Transverse colon (tissue), 3 donors: ENCODE data around the gene ATP5ME.

Experiments used
- EP300 ChIP-seq: sonication (generic); formaldehyde crosslinking; IDR thresholded peaks from one replicate; pipeline ENCODE4 v1.6.1; 2017; ENCODE audit warnings: antibody characterized with exemption, low read depth
- POLR2A ChIP-seq: fragments of 450-650 bp; IDR thresholded peaks from one replicate; pipeline ENCODE4 v1.6.1; 2016; ENCODE audit warnings: antibody characterized with exemption, mild to moderate bottlenecking, moderate library complexity
- TF ChIP-seq, protein P1 (sequence below), 5 experiments: fragments of 200-600 bp in 3 of 5; fragments of 450-650 bp in 2 of 5; sonication (generic) in 3 of 5; IDR thresholded peaks; 1 replicate in 2 of 5; 2 replicates in 3 of 5; pipeline ENCODE4 v1.5.1; 2016 to 2017; ENCODE audit warnings: antibody characterized with exemption in 5 of 5, inconsistent platforms in 3 of 5, mild to moderate bottlenecking in 2 of 5, moderate library complexity in 1 of 5

DNA sequence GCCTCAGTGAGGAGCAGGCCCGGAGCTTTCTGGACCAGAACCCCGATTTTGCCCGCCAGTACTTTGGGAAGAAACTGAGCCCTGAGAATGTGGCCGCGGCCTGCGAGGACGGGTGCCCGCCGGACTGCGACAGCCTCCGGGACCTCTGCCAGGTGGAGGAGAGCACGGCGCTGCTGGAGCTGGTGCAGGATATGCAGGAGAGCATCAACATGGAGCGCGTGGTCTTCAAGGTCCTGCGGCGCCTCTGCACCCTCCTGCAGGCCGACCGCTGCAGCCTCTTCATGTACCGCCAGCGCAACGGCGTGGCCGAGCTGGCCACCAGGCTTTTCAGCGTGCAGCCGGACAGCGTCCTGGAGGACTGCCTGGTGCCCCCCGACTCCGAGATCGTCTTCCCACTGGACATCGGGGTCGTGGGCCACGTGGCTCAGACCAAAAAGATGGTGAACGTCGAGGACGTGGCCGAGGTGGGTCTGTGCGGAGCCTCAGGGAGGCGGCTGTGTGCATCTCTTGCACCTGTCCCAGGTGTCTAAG is 48.4 kb downstream of the ATP5ME start:
- TF ChIP-seq, protein P1, sequence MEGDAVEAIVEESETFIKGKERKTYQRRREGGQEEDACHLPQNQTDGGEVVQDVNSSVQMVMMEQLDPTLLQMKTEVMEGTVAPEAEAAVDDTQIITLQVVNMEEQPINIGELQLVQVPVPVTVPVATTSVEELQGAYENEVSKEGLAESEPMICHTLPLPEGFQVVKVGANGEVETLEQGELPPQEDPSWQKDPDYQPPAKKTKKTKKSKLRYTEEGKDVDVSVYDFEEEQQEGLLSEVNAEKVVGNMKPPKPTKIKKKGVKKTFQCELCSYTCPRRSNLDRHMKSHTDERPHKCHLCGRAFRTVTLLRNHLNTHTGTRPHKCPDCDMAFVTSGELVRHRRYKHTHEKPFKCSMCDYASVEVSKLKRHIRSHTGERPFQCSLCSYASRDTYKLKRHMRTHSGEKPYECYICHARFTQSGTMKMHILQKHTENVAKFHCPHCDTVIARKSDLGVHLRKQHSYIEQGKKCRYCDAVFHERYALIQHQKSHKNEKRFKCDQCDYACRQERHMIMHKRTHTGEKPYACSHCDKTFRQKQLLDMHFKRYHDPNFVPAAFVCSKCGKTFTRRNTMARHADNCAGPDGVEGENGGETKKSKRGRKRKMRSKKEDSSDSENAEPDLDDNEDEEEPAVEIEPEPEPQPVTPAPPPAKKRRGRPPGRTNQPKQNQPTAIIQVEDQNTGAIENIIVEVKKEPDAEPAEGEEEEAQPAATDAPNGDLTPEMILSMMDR (IDR thresholded peaks at IDR 0.05) = no peak
- TF ChIP-seq POLR2A (no peak), EP300 (no peak)
